SH-SY5Y (cell line): ENCODE data around the gene ASB10.

Source experiments
- GATA2 ChIP-seq: IDR thresholded peaks from 2 replicates; pipeline ENCODE4 v1.6.1; 2011; ENCODE audit warnings: mild to moderate bottlenecking, low read depth, low read length
- GATA3 ChIP-seq: IDR thresholded peaks from 2 replicates; pipeline ENCODE4 v1.6.1; 2011; ENCODE audit warnings: low read depth, mild to moderate bottlenecking, low read length, moderate library complexity

GRCh38 chr7:151223728-151224127 is 36.7 kb upstream of the ASB10 start:
- no peak for TF ChIP-seq GATA2
- no peak for TF ChIP-seq GATA3
